HTR-8/SVneo (cell line): Measurements from ENCODE around the gene MRPS22.
"Not testable (repeated sequence)": the region's sequence is repeated elsewhere in the genome, so short reads cannot be mapped to it uniquely, and the experiment has no call there.

Experiments
- DNase-seq: peaks from one replicate; pipeline ENCODE4 v3.0.0; 2011; ENCODE audit warnings: low spot score, mixed read lengths; ENCODE audit not compliant: insufficient read length
- FAIRE-seq: peaks from 2 replicates; lab custom pipeline; 2011; peaks lifted over from hg19 to GRCh38; lab: Jason Lieb, UNC

MRPS22 gene

GRCh38 chr3:139329364-139329850 is 14.4 kb upstream of the MRPS22 start:
- FAIRE-seq, result no peak
- peak; percentile 92 for DNase-seq

DNA sequence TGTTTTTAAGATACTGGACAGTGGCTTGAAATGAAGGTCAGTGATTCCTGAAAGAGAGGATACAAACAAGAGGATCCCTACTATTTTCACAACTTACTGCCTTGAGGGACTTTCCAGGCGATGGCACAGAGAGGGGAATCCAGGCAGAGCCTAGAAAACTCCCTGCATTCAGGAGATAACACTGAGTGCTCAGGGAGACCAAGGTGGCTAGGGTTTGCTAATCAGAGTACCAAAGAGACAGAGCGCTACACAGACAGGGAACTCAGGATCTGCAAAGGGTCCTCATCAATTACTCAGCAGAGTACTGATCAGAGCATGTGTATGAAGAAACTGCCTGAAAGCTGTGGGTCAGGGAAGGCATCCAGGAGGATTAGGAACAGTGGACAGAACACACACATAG is 11.7 kb upstream of the MRPS22 start:
- FAIRE-seq (no peak), DNase-seq (no peak)

GRCh38 chr3:139334675-139335074 is 9.1 kb upstream of the MRPS22 start:
- DNase-seq, FAIRE-seq: not testable (repeated sequence)

- peak; percentile 90 for FAIRE-seq
- no peak for DNase-seq
Observed at GRCh38 chr3:139338405-139338804, 5.4 kb upstream of the MRPS22 start.

GRCh38 chr3:139339219-139339906 is 4.5 kb upstream of the MRPS22 start:
- DNase-seq, result no peak
- FAIRE-seq, result no peak

DNA sequence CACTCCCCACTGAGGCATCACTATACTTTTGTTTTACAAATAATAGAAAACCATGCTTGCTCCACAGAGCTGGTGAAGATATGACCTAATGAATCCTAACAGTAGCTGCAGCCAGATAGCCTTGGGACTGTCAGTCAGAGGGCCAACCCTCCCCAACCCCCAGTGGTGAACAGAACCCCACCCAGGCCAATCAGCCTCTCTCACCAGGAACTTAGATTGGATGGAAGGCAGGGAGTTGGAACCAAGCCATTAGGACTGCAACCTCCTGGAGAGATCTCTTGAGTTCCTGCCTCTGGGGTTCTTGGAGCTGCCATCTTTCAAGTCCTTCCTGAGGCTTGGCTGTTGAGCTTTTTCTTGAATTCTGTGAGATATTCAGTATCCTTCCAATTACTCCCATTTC is 3.0 kb upstream of the MRPS22 start:
- FAIRE-seq (no peak), DNase-seq (no peak)

DNA sequence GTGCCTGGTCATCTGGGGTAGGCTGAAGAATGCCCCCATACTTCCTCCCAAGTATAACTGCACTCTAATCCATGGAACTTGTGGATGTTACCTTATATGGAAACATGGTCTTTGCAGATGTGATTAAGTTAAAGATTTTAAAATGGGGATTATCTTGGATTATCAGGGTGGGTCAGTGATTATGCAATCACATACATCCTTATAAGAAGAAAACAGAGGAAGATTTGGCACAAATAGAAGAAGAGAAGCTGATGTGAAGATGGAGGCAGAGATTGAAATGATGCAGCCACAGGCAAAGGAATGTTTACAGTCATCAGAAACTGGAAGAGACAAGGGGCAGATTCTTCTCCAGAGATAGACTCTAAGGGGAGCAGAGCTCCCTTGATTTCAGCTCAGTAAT is 1.8 kb upstream of the MRPS22 start:
- DNase-seq (no peak), FAIRE-seq (no peak)

GRCh38 chr3:139346771-139347170 is 3.0 kb downstream of the MRPS22 start:
- FAIRE-seq, result no peak
- no peak for DNase-seq

DNA sequence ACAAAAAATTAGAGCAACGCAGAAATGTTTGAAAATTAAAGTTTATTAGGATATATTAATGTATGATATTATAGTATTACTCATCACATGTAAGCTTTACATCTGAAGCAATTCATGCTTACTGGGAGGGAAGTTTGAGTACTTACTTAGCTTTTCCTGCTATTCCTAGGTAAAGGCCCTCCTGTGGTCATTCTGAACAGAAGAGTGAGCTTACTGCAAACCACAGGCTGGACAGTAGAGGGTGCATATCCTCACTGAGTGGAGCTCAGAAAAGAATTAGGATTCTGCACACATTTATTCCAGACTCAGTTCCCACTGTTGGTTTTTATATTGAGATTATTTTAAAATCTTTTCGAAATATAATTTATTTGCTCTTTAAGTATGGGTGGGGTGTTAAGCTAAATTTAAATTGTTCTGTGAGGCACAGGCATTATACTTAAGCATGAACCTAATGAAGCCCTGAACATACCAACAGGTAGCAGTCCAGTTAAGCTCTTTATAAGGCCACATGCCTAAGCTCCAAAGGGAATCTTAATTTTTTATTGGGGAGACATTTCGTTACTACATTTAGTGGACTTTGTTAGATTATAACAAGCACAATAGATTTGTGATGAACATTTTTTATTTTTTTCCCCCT is 10.2 kb downstream of the MRPS22 start:
- FAIRE-seq, result no peak

GRCh38 chr3:139354661-139355060 is 10.8 kb downstream of the MRPS22 start:
- DNase-seq (no peak), FAIRE-seq (no peak)

More for the DNA sequence above, 10.2 kb downstream of the MRPS22 start:
- peak; percentile 43 for DNase-seq

DNA sequence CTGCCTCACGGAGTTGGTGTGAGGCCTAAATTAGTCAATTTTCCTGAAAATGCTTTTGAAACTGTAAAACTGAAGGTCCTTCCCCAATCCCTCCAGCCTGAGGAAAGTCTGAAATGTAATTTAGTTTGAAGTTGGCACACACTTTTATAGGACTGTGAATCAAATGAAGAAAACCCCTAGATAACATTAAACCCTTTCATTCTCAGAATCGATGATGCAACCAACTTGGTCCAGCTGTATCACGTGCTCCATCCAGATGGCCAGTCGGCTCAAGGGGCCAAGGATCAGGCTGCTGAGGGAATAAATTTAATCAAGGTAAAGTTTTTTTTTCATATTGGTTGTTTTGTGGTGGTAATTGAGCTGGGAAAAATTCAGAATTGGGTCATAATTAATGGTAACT is 11.7 kb downstream of the MRPS22 start:
- no peak for DNase-seq
- FAIRE-seq, result no peak

GRCh38 chr3:139355891-139356290 is 12.1 kb downstream of the MRPS22 start:
- DNase-seq, result no peak
- FAIRE-seq, result no peak

- DNase-seq, result no peak
- FAIRE-seq, result no peak
Observed at GRCh38 chr3:139357899-139358298, 14.1 kb downstream of the MRPS22 start.

DNA sequence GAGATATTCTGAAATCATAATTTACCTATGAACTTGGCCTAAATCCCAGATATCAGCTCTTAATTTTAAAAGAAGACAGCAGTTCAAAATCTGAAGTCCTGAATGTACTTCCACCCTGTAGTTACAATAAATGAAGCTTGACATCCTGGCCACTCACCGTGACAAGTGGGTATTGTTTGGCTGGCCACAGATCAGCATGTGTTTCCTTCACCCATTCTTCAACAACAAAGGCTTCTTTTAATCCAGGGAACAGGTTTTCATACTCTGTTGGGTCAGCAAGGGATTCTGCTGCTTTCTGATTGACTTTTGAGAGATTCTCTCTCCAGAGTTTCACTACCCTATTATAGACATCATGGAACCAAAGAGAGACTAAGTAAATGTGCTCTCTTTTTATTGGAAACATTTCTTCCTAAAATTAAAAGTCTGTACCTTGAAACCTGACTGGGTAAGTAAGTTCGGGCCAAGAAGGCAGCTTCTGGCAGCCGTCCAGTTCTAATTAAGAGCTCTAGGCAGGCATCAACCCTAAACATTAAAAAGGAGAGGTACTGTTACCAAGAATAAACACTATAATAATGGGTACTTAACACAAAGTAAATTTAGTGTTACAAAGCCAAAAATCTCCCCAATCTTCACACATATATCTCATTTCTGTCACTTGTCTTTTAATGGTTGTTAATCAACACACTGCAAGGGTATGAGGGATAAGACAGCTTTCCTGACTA is 15.2 kb downstream of the MRPS22 start:
- FAIRE-seq, result no peak
- no peak for DNase-seq

DNA sequence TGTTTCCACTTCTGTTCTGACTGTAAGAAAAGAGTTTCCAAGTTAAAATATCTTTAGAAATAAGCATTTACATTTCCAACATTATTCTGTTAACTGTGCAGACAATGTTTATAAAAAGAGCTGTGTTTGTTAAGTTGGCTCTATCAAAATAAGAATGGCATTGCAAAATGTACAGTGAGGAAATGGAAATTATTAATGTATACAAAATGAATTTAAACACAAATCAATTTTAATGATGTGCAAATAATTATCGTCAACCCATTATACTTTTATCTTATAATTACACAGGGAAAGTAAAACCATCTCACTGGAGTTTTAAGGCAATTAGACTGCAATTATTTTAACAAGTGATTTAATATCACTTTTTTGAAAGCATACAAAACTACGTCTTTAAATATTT is 17.5 kb downstream of the MRPS22 start:
- FAIRE-seq (no peak), DNase-seq (no peak)

DNA sequence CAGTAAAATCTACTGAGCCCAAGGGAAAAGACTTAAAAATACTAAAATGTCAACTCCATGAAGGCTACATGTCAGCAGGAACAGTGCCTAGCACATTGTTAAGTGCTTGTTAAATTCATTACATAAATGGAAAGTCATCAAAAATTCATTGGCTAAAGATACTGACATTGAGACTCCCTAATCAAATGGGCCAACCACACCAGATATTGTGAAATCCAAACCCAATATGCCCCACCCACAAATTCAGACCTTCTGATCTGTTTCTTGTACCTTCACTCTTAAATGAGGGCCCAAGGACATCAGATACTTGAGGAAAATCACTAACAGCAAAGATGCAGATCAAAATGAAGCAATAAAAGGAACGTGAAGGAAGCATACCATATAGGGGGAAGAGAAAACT is 20.7 kb downstream of the MRPS22 start:
- FAIRE-seq, result no peak
- no peak for DNase-seq

DNA sequence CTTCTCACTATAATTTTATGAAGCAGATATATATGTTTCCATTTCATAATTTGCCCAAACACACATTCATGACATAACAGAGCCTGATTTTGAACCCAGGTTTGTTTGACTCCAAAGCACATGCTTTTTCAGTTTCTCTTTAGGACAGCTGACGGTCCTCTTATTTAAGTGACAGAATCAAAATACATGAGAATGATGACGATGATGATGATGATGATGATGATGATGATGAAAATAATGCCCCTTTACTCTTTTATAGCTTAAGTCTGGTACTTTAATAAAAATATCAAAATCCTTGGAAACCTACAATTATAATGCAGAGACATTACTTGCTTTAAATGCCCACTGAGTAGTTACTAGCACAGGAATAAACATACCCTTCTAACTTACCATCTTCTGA is 30.3 kb downstream of the MRPS22 start:
- FAIRE-seq, result no peak
- DNase-seq, result no peak

GRCh38 chr3:139377378-139377777 is 33.6 kb downstream of the MRPS22 start:
- FAIRE-seq (no peak), DNase-seq (no peak)

- DNase-seq, result no peak
- FAIRE-seq, result no peak
Observed at GRCh38 chr3:139378587-139379241, 34.9 kb downstream of the MRPS22 start.

- DNase-seq (no peak), FAIRE-seq (no peak)
Observed at GRCh38 chr3:139380575-139380974, 36.8 kb downstream of the MRPS22 start.

- DNase-seq, FAIRE-seq: not testable (repeated sequence)
Observed at GRCh38 chr3:139382291-139382690, 38.5 kb downstream of the MRPS22 start.
